ENCODE measurements around the gene COQ10A.
"Not testable (repeated sequence)": the region's sequence is repeated elsewhere in the genome, so short reads cannot be mapped to it uniquely, and the experiment has no call there.

GRCh38 chr12:56272468-56272867 lies 5.7 kb downstream of the COQ10A start:
- not testable (repeated sequence) for TF ChIP-seq CTCF, POLR2A, EP300 (IDR thresholded peaks at IDR 0.05)

Data from tibial nerve (tissue), 4 donors.